Measurements from ENCODE around the gene TFAP2A.

DNA sequence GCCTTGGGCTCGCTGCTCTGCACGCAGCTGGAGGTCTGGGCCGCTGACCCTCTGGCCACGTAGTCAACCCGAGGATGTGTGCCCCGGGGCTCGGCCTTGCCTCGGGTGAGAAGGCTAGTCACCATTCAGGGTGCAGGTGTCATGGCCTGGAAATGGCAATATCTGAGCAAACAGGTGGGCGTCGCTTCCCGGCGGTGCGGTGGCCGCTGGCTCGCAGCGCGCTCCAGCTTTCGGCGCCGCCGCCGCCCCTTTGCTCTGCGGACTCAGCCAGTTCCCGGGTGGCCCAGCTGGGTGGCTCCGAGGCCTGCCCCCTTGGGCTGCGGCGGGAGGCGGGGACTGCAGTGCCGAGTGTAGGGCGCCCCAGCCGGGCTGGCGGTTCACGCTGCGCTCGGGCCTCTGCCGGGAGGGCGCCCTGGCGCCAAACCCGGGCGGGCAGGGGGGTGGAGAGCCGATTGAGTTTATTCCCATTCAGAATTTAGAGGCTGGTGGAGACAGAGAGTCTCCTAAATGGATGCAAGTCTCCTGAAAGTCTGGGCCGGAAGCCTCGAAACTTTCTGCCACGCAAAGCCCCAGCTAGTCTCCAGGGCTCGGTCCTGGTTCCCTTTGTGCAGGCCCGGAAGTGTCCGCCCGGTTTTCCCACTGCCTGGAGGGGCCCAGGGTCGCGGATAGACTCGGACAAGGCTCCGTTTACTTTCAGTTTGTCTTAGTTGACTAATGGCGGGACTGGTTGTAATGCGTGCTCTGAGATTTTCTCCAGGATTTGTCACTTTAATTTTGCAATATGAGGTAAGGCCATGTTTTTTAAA, 11.3 kb upstream of the TFAP2A start:
- TF ChIP-seq CTCF (IDR thresholded peaks at IDR 0.05): no peak
- TF ChIP-seq POLR2A (IDR thresholded peaks at IDR 0.05): no peak
- TF ChIP-seq EP300 (IDR thresholded peaks at IDR 0.05): no peak
